Superior temporal gyrus (tissue), 1 donor: ENCODE data around the gene DRG2.
A peak's percentile ranks its signal among the peaks of the same experiment; 100 is the strongest.

ENCODE experiments used
- DNase-seq: peaks from one replicate; pipeline ENCODE4 v3.0.0-alpha.2; 2016; ENCODE audit errors: extremely low spot score

Gene DRG2

GRCh38 chr17:18076936-18077335 is 10.8 kb upstream of the DRG2 start:
- no peak for DNase-seq

- DNase-seq = no peak
Measured at GRCh38 chr17:18079543-18079942, 8.2 kb upstream of the DRG2 start.

GRCh38 chr17:18084256-18084655 is 3.5 kb upstream of the DRG2 start:
- DNase-seq = no peak

GRCh38 chr17:18089613-18090012 is 1.9 kb downstream of the DRG2 start:
- no peak for DNase-seq

- DNase-seq = peak; percentile 11
Measured at GRCh38 chr17:18093616-18094408, 6.1 kb downstream of the DRG2 start.

- DNase-seq = no peak
Measured at GRCh38 chr17:18094409-18094807, 6.7 kb downstream of the DRG2 start.

- DNase-seq = no peak
Measured at GRCh38 chr17:18099516-18099915, 11.8 kb downstream of the DRG2 start.

GRCh38 chr17:18100616-18101015 is 12.9 kb downstream of the DRG2 start:
- DNase-seq = no peak

- DNase-seq = no peak
Measured at GRCh38 chr17:18101828-18102227, 14.1 kb downstream of the DRG2 start.

- DNase-seq = no peak
Measured at GRCh38 chr17:18102640-18103039, 14.9 kb downstream of the DRG2 start.

- no peak for DNase-seq
Measured at GRCh38 chr17:18105027-18105426, 17.3 kb downstream of the DRG2 start.

GRCh38 chr17:18105595-18105994 is 17.8 kb downstream of the DRG2 start:
- DNase-seq = no peak

GRCh38 chr17:18106211-18106610 is 18.5 kb downstream of the DRG2 start:
- DNase-seq = no peak

GRCh38 chr17:18107061-18107790 is 19.5 kb downstream of the DRG2 start:
- DNase-seq = no peak

- no peak for DNase-seq
Measured at GRCh38 chr17:18107971-18108370, 20.2 kb downstream of the DRG2 start.

GRCh38 chr17:18108401-18109312 is 20.9 kb downstream of the DRG2 start, which contains the start of gene MYO15A:
Gene MYO15A, plus strand, starts transcription at chr17:18108756. Its CDS starts 10,045 bp downstream, at chr17:18118801.
- no peak for DNase-seq

- DNase-seq = no peak
Measured at GRCh38 chr17:18109935-18110485, 22.3 kb downstream of the DRG2 start.

- DNase-seq = no peak
Measured at GRCh38 chr17:18110636-18111145, 22.9 kb downstream of the DRG2 start.

- DNase-seq = no peak
Measured at GRCh38 chr17:18111330-18111971, 23.7 kb downstream of the DRG2 start.

- DNase-seq = no peak
Measured at GRCh38 chr17:18115517-18115916, 27.8 kb downstream of the DRG2 start.

GRCh38 chr17:18116078-18116477 is 28.3 kb downstream of the DRG2 start:
- no peak for DNase-seq
